GM12878 (cell line): ENCODE results near the gene ACER3. TPM values are rescaled to one million over a fixed set of nuclear protein-coding genes. Genes with fewer than 3 reads are reported as not detected.

ENCODE experiments used
- ATAC-seq: fragments of 200-7000 bp; cut with Tn5 transposase; 3 replicates; pipeline ENCODE4 v1.9.1; 2020; ENCODE audit warnings: mild to moderate bottlenecking, moderate library complexity
- BruUV-seq: library from RNA; stranded (reverse); fragments of 400-500 nt; replicated peaks from 2 replicates; lab custom pipeline; 2021; lab: Mats Ljungman, UMichigan
- CTCF ChIA-PET: fragments of 300-600 bp; sonication (Branson Sonifier 250); formaldehyde crosslinking; extraction: SDS; loops from one replicate; lab custom pipeline; 2021; ENCODE audit warnings: inconsistent platforms; lab: Yijun Ruan, JAX
- POLR2A ChIA-PET: fragments of 350-600 bp; formaldehyde crosslinking; extraction: SDS; loops from one replicate; lab custom pipeline; 2021; ENCODE audit warnings: inconsistent platforms; lab: Charles Lee
- RAD21 ChIA-PET: fragments of 300-600 bp; sonication (Branson Sonifier 250); formaldehyde crosslinking; loops from one replicate; lab custom pipeline; 2023; ENCODE audit warnings: antibody characterized with exemption; ENCODE audit not compliant: unreplicated experiment; lab: Charles Lee
- SMC1A ChIA-PET: fragments of 300-600 bp; sonication (Branson Sonifier 250); formaldehyde crosslinking; loops from one replicate; lab custom pipeline; 2023; ENCODE audit not compliant: unreplicated experiment, uncharacterized antibody; lab: Charles Lee
- DNase-seq: peaks from one replicate; pipeline ENCODE4 v3.0.0-alpha.2; 2011; ENCODE audit warnings: low read depth, low spot score
- FAIRE-seq: peaks from 3 replicates; lab custom pipeline; 2011; peaks lifted over from hg19 to GRCh38; lab: Jason Lieb, UNC
- H2AFZ ChIP-seq: 2 replicates; pipeline ENCODE4 v1.6.0; 2011; ENCODE audit warnings: low read depth, low read length, control low read depth; ENCODE audit not compliant: control insufficient read depth
- H3K27ac ChIP-seq: 2 replicates; pipeline ENCODE4 v1.5.1; 2011; ENCODE audit warnings: control low read depth; ENCODE audit not compliant: control insufficient read depth, insufficient read depth
- H3K27me3 ChIP-seq, 2 experiments: replicated peaks in 1 of 2; 2 replicates each; pipeline versions ENCODE4 v1.6.0 to v1.6.1; 2011; ENCODE audit warnings: low read length in 1 of 2; ENCODE audit not compliant: control insufficient read depth in 2 of 2, insufficient read depth in 2 of 2
- H3K36me3 ChIP-seq, 2 experiments: 2 replicates each; pipeline ENCODE4 v1.5.1; 2011; ENCODE audit warnings: low read length in 1 of 2; ENCODE audit not compliant: control insufficient read depth in 2 of 2, insufficient read depth in 2 of 2
- H3K4me1 ChIP-seq: 2 replicates; pipeline ENCODE4 v1.6.1; 2011; ENCODE audit warnings: mild to moderate bottlenecking, low read length, moderate library complexity, mixed read lengths; ENCODE audit not compliant: control insufficient read depth, insufficient read depth
- H3K4me2 ChIP-seq: 2 replicates; pipeline ENCODE4 v1.6.0; 2011; ENCODE audit warnings: control low read depth; ENCODE audit not compliant: control insufficient read depth, insufficient read depth
- H3K4me3 ChIP-seq: fragments of 200-600 bp; sonication (generic); 2 replicates; pipeline ENCODE4 v1.5.1; 2016
- H3K79me2 ChIP-seq: 2 replicates; pipeline ENCODE4 v1.6.0; 2011; ENCODE audit warnings: low read length; ENCODE audit not compliant: control insufficient read depth, insufficient read depth
- H3K9ac ChIP-seq: 2 replicates; pipeline ENCODE4 v1.8.0; 2011; ENCODE audit warnings: low read length, control low read depth, mixed read lengths; ENCODE audit not compliant: control insufficient read depth, insufficient read depth
- H3K9me3 ChIP-seq: replicated peaks from 3 replicates; pipeline ENCODE4 v1.5.1; 2011; ENCODE audit warnings: mild to moderate bottlenecking, low read length; ENCODE audit not compliant: control insufficient read depth, insufficient read depth
- H4K20me1 ChIP-seq: 2 replicates; pipeline ENCODE4 v1.6.0; 2011; ENCODE audit not compliant: control insufficient read depth, insufficient read depth
- EGR1 ChIP-seq, 2 experiments: IDR thresholded peaks; 1 replicate in 1 of 2; 2 replicates in 1 of 2; pipeline ENCODE4 v1.6.1; 2011 to 2012; ENCODE audit warnings: low read depth in 2 of 2, low read length in 2 of 2, borderline replicate concordance in 1 of 2, mild to moderate bottlenecking in 1 of 2, moderate library complexity in 1 of 2
- ESRRA ChIP-seq: IDR thresholded peaks from 2 replicates; pipeline ENCODE4 v1.6.1; 2012; ENCODE audit warnings: mild to moderate bottlenecking, low read length, improper control_type of control experiment
- GATAD2B ChIP-seq: fragments of 450-650 bp; conservative IDR thresholded peaks from 2 replicates; pipeline ENCODE4 v1.6.1; 2017; ENCODE audit warnings: low read depth, mild to moderate bottlenecking, moderate library complexity
- SPI1 ChIP-seq: IDR thresholded peaks from 2 replicates; pipeline ENCODE4 v1.6.1; 2011; ENCODE audit warnings: low read depth, mild to moderate bottlenecking, low read length, moderate library complexity, borderline replicate concordance; ENCODE audit not compliant: insufficient read depth
- WGBS: methylation state at CpG from one replicate; pipeline ENCODE4 v1.1.6; 2016; ENCODE audit warnings: low lambda C conversion rate; ENCODE audit not compliant: insufficient replicate concordance, insufficient coverage; ENCODE audit errors: missing lambda C conversion rate; 5-methylcytosine and 5-hydroxymethylcytosine counted together
- in situ Hi-C: fragments of 300-500 bp; cut with MboI; formaldehyde crosslinking; loops from 9 replicates; pipeline ENCODE4 v1.14.3; 2018; ENCODE audit warnings: mixed read lengths
- intact Hi-C: fragments of 100-400 bp; cut with micrococcal nuclease; formaldehyde crosslinking; loops from one replicate; pipeline ENCODE4 v1.14.2; 2022; ENCODE audit not compliant: unreplicated experiment
- polyA plus RNA-seq, 11 experiments: library from polyadenylated mRNA; depleted of rRNA in 4 of 11; unstranded in 6 of 11; stranded (reverse) in 5 of 11; fragments of >200 nt; fragmentation: Nextera tagmentation in 4 of 11; fragmentation: Illumina TruSeq in 1 of 11; extraction: Ambion mirVana in 4 of 11; extraction: Trizol in 1 of 11; gene quantifications; 1 replicate in 1 of 11; 2 replicates in 10 of 11; pipeline versions ENCODE4 v1.2.1 to v1.2.3, GENCODE V29; 2011 to 2016; ENCODE audit warnings: inconsistent platforms in 2 of 11, missing spikeins in 2 of 11, low read depth in 1 of 11
- total RNA-seq, 4 experiments: library from RNA; depleted of rRNA in 3 of 4; stranded (reverse); fragments of >200 nt in 3 of 4; fragmentation: Illumina TruSeq in 1 of 4; extraction: Trizol in 1 of 4; gene quantifications; 2 replicates each; pipeline versions ENCODE4 v1.2.1 to v1.2.3, GENCODE V29; 2013 to 2021
- TF ChIP-seq, protein P1 (sequence below): IDR thresholded peaks from 2 replicates; pipeline ENCODE4 v1.6.1; 2012; ENCODE audit warnings: mild to moderate bottlenecking, low read depth, low read length

The ACER3 gene
- total and polyA plus RNA-seq, 10 of the 15 experiments (the other 5 are each of a cell fraction or from before 2014, with no cell fraction given), result 2.8 to 17.4 (median 10.3) TPM

- Histone ChIP-seq H3K4me3 (no peak overlapping the region), H2AFZ (no peak overlapping the region), H3K27ac (no peak overlapping the region), H3K4me1 (no peaks in the 10 kb centered on the region), H4K20me1 (no peaks in the 10 kb centered on the region)
- intact Hi-C loops, result no loop called here
- ChIA-PET POLR2A (no interaction called here), RAD21 (no interaction called here), SMC1A (interaction anchor here (1.6 to 2.0 kb wide), 2 partner anchors 8 to 12 kb away, joined by 3 to 7 read pairs; no protein-coding TSS in a partner anchor)
- WGBS, result 100% methylated on average over 2 of the region's 2 CpGs
- ATAC-seq, result no peak
- no TSS peak for BruUV-seq
- TF ChIP-seq EGR1 (IDR thresholded peaks at IDR 0.05; ENCODE audit: borderline replicate concordance in 1 of 2, low read depth in 2 of 2, low read length in 2 of 2) (no peak), ESRRA (no peak), SPI1 (no peak), GATAD2B (no peak)
- TF ChIP-seq, protein P1, sequence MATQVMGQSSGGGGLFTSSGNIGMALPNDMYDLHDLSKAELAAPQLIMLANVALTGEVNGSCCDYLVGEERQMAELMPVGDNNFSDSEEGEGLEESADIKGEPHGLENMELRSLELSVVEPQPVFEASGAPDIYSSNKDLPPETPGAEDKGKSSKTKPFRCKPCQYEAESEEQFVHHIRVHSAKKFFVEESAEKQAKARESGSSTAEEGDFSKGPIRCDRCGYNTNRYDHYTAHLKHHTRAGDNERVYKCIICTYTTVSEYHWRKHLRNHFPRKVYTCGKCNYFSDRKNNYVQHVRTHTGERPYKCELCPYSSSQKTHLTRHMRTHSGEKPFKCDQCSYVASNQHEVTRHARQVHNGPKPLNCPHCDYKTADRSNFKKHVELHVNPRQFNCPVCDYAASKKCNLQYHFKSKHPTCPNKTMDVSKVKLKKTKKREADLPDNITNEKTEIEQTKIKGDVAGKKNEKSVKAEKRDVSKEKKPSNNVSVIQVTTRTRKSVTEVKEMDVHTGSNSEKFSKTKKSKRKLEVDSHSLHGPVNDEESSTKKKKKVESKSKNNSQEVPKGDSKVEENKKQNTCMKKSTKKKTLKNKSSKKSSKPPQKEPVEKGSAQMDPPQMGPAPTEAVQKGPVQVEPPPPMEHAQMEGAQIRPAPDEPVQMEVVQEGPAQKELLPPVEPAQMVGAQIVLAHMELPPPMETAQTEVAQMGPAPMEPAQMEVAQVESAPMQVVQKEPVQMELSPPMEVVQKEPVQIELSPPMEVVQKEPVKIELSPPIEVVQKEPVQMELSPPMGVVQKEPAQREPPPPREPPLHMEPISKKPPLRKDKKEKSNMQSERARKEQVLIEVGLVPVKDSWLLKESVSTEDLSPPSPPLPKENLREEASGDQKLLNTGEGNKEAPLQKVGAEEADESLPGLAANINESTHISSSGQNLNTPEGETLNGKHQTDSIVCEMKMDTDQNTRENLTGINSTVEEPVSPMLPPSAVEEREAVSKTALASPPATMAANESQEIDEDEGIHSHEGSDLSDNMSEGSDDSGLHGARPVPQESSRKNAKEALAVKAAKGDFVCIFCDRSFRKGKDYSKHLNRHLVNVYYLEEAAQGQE, result no peak
- TF ChIP-seq, all 136 proteins: peak for 0
- no peaks in the 10 kb centered on the region for H3K79me2 ChIP-seq
- DNase-seq, result no peak
- H3K4me2 ChIP-seq, result no peak overlapping the region
- H3K36me3 ChIP-seq, result no peaks in the 10 kb centered on the region
- H3K27me3 ChIP-seq, result no peaks in the 10 kb centered on the region
- in situ Hi-C loops, result no loop called here
- FAIRE-seq, result no peak
- H3K9me3 ChIP-seq, result no peaks in the 10 kb centered on the region
- CTCF ChIA-PET, result no interaction called here
- no peak overlapping the region for H3K9ac ChIP-seq
These were observed 19.6 kb downstream of the ACER3 start for GRCh38 chr11:76880314-76880713.
